H4 (cell line): ENCODE results near the gene LTBP1. TPM values are rescaled to one million over a fixed set of nuclear protein-coding genes. Genes with fewer than 3 reads are reported as not detected.
A peak's percentile ranks its signal among the peaks of the same experiment; 100 is the strongest.
"Not testable (repeated sequence)": the region's sequence is repeated elsewhere in the genome, so short reads cannot be mapped to it uniquely, and the experiment has no call there.

Source experiments
- DNase-seq: peaks from one replicate; pipeline ENCODE4 v3.0.0-alpha.2; 2015; ENCODE audit warnings: low spot score
- total RNA-seq: library from RNA; depleted of rRNA; stranded (reverse); fragments of >200 nt; shearing (Covaris generic); gene quantifications from 2 replicates; pipeline ENCODE4 v1.2.3, GENCODE V29; 2014

Gene LTBP1
- total RNA-seq, 1 experiment from 2014 or later, result 4.8 TPM

- no peak for DNase-seq
Observed at GRCh38 chr2:33425161-33425560, 478.4 kb downstream of the LTBP1 start.

- no peak for DNase-seq
Observed at GRCh38 chr2:33425586-33426031, 478.9 kb downstream of the LTBP1 start.

GRCh38 chr2:33426666-33427231 is 480.0 kb downstream of the LTBP1 start:
- peak; percentile 29 for DNase-seq

- no peak for DNase-seq
Observed at GRCh38 chr2:33430077-33430476, 483.3 kb downstream of the LTBP1 start.

- DNase-seq, result no peak
Observed at GRCh38 chr2:33430856-33431255, 484.1 kb downstream of the LTBP1 start.

- no peak for DNase-seq
Observed at GRCh38 chr2:33432871-33433270, 486.1 kb downstream of the LTBP1 start.

GRCh38 chr2:33433279-33434235 is 486.8 kb downstream of the LTBP1 start:
- DNase-seq, result no peak

- no peak for DNase-seq
Observed at GRCh38 chr2:33435518-33435917, 488.8 kb downstream of the LTBP1 start.

GRCh38 chr2:33436083-33436482 is 489.3 kb downstream of the LTBP1 start:
- no peak for DNase-seq

- DNase-seq, result peak; percentile 48
Observed at GRCh38 chr2:33437297-33437696, 490.5 kb downstream of the LTBP1 start.

- DNase-seq, result no peak
Observed at GRCh38 chr2:33437815-33438214, 491.1 kb downstream of the LTBP1 start.

GRCh38 chr2:33441235-33441810 is 494.6 kb downstream of the LTBP1 start:
- peak; percentile 18 for DNase-seq

GRCh38 chr2:33442052-33442451 is 495.3 kb downstream of the LTBP1 start:
- DNase-seq, result not testable (repeated sequence)

- DNase-seq, result no peak
Observed at GRCh38 chr2:33442528-33443079, 495.9 kb downstream of the LTBP1 start.

GRCh38 chr2:33443274-33443829 is 496.6 kb downstream of the LTBP1 start:
- no peak for DNase-seq

- no peak for DNase-seq
Observed at GRCh38 chr2:33444967-33445366, 498.2 kb downstream of the LTBP1 start.

GRCh38 chr2:33448220-33448899 is 501.6 kb downstream of the LTBP1 start:
- DNase-seq, result peak; percentile 2
